ENCODE measurements around the gene EDAR. TPM values are rescaled to one million over a fixed set of nuclear protein-coding genes. Genes with fewer than 3 reads are reported as not detected.
A peak's percentile ranks its signal among the peaks of the same experiment; 100 is the strongest.

The EDAR gene
- total and polyA plus RNA-seq, 9 of the 15 experiments (the other 6 are each of a cell fraction or from before 2014, with no cell fraction given): 0.01 TPM; not detected in 8

DNA sequence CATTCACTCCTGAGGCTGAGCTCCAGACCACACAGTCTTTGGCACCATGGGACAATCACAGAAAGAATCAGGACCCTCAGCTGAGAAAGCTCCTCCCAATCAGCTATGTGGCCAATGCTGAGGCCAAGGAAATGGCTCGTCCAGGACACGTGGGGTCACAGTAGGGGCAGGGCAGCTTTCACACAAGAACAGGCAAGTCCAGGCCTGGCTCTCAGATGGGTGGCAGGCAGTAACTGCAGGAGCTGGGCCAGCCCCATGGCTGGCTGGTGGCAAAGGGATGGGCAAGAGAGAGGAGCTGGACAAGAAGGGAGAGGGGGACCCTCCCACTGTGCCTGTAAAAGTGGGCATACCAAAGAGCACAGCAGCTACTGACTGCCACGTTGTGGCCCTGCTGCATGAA, 12.2 kb upstream of the EDAR start:
- Histone ChIP-seq H4K20me1 (replicated peaks; ENCODE audit: control insufficient read depth, insufficient read depth, low read length) (no peaks in the 10 kb centered on the region), H3K36me3 (ENCODE audit: control insufficient read depth, insufficient read depth, low read length) (no peaks in the 10 kb centered on the region), H3K9me1 (ENCODE audit: control insufficient read depth, insufficient read depth, low read length) (no peaks in the 10 kb centered on the region), H3K4me3 (no peak overlapping the region), H3K27me3 (ENCODE audit: control insufficient read depth in 2 of 2, insufficient read depth in 2 of 2, low read length in 2 of 2) (peaks cover 3 to 45% of the 10 kb centered on the region in 2 experiments; a peak in 4 of 5 replicates), H3K9me3 (replicated peaks; ENCODE audit: control insufficient read depth, insufficient read depth, low read depth, low read length) (0 out of 2 replicates have a peak, but pooled peaks cover 3% of the 10 kb centered on the region), H3K9ac (ENCODE audit: insufficient read depth in 1 of 2, low read depth in 2 of 2, low read length in 2 of 2) (peak overlapping the region in 1 of 2 experiments; percentile 13; a peak in 1 of 4 replicates), H2AFZ (ENCODE audit: low read depth, low read length) (no peak overlapping the region), H3K4me2 (ENCODE audit: insufficient read depth, low read length) (no peak overlapping the region), H3K79me2 (ENCODE audit: control insufficient read depth, insufficient read depth, low read length) (no peaks in the 10 kb centered on the region), H3K4me1 (replicated peaks in 1 of 2; ENCODE audit: control insufficient read depth in 2 of 2, insufficient read depth in 2 of 2, low read length in 2 of 2) (no peaks in the 10 kb centered on the region; a peak in 2 of 5 replicates), H3K27ac (ENCODE audit: extremely low read depth, low read depth, low read length) (no peak overlapping the region)
- DNase-seq (ENCODE audit: extremely low read depth in 1 of 4, low spot score in 3 of 4) (no peak), ATAC-seq (no peak), FAIRE-seq (no peak)
- WGBS (ENCODE audit: insufficient coverage, low coverage, missing lambda C conversion rate): 0% methylated on average over 3 of the region's 3 CpGs
- TF ChIP-seq KAT8 (IDR thresholded peaks at IDR 0.05; ENCODE audit: low read depth): no peak
- no peak for TF ChIP-seq DNMT1 (IDR thresholded peaks at IDR 0.05)
- TF ChIP-seq SIN3A (IDR thresholded peaks at IDR 0.05; ENCODE audit: borderline replicate concordance in 2 of 2, control insufficient read depth in 1 of 2, low read depth in 2 of 2, low read length in 2 of 2): no peak
- no peak for TF ChIP-seq BHLHE40 (IDR thresholded peaks at IDR 0.05; ENCODE audit: low read length)
- TF ChIP-seq SMAD3 (CRISPR knock-in tag; conservative IDR thresholded peaks at IDR 0.05): no peak
- no peak for TF ChIP-seq CHAMP1 (IDR thresholded peaks at IDR 0.05)
- no peak for TF ChIP-seq CCAR2 (IDR thresholded peaks at IDR 0.05; ENCODE audit: low read depth, low read length)
- no peak for TF ChIP-seq TFAM (CRISPR knock-in tag; conservative IDR thresholded peaks at IDR 0.05)
- TF ChIP-seq GTF2E2 (tag; IDR thresholded peaks at IDR 0.05): no peak
- no peak for TF ChIP-seq THRAP3 (IDR thresholded peaks at IDR 0.05; ENCODE audit: borderline replicate concordance)
- TF ChIP-seq TSC22D4 (tag; IDR thresholded peaks at IDR 0.05): no peak
- TF ChIP-seq TRIM28 (IDR thresholded peaks at IDR 0.05): no peak
- TF ChIP-seq MAFG (tag; conservative IDR thresholded peaks at IDR 0.05): no peak
- no TSS peak for BruUV-seq (replicated peaks)
- in situ Hi-C loops (cut with MboI) (no loop called here), intact Hi-C loops (cut with micrococcal nuclease) (no loop called here)
- POLR2A ChIA-PET: interaction anchor here (0.7 kb wide), 1 partner anchor 10 kb away, joined by 3 read pairs; no protein-coding TSS in a partner anchor
- CTCF ChIA-PET (ENCODE audit: low intra/inter-chr PET ratio): interaction anchor here (0.6 kb wide), 1 partner anchor 32 kb away, joined by 3 read pairs; no protein-coding TSS in a partner anchor

All from K562 (cell line).